Heart left ventricle (tissue), 16 donors: Measurements from ENCODE around the gene GPR156. TPM values are rescaled to one million over a fixed set of nuclear protein-coding genes. Genes with fewer than 3 reads are reported as not detected.
"Not testable (repeated sequence)": the region's sequence is repeated elsewhere in the genome, so short reads cannot be mapped to it uniquely, and the experiment has no call there.

Source experiments
- ATAC-seq, 4 donors: fragments of 200-7000 bp; cut with Tn5 transposase; one replicate each; pipeline ENCODE4 v1.9.1; 2020 to 2022; ENCODE audit warnings: moderate library complexity in 4 of 4, mild to moderate bottlenecking in 3 of 4, moderate number of reproducible peaks in 1 of 4
- DNase-seq, 5 donors: peaks; one replicate each; pipeline ENCODE4 v3.0.0-alpha.2; 2020
- H3K27ac ChIP-seq, 12 donors: fragments of 200-600 bp; sonication (generic) in 4 of 12; one replicate each; pipeline versions ENCODE4 v1.5.0 to v1.8.0; 2016 to 2022; ENCODE audit warnings: mild to moderate bottlenecking in 2 of 12
- H3K27me3 ChIP-seq, 9 donors: fragments of 200-600 bp; sonication (generic) in 2 of 9; one replicate each; pipeline versions ENCODE4 v1.5.1 to v1.8.0; 2016 to 2022; ENCODE audit warnings: mild to moderate bottlenecking in 3 of 9
- H3K36me3 ChIP-seq, 9 donors: fragments of 200-600 bp; sonication (generic) in 2 of 9; one replicate each; pipeline versions ENCODE4 v1.5.0 to v1.8.0; 2018 to 2022; ENCODE audit warnings: mild to moderate bottlenecking in 2 of 9
- H3K4me1 ChIP-seq, 12 donors: fragments of 200-600 bp; sonication (generic) in 4 of 12; one replicate each; pipeline versions ENCODE4 v1.5.0 to v1.8.0; 2016 to 2022; ENCODE audit warnings: mild to moderate bottlenecking in 3 of 12
- H3K4me3 ChIP-seq, 12 donors: fragments of 200-600 bp; sonication (generic) in 4 of 12; one replicate each; pipeline versions ENCODE4 v1.5.0 to v1.8.0; 2017 to 2022; ENCODE audit warnings: mild to moderate bottlenecking in 9 of 12, moderate library complexity in 4 of 12
- H3K9me3 ChIP-seq, 12 donors: fragments of 200-600 bp; sonication (generic) in 4 of 12; one replicate each; pipeline versions ENCODE4 v1.5.0 to v1.8.0; 2016 to 2022; ENCODE audit warnings: mild to moderate bottlenecking in 1 of 12
- POLR2A ChIP-seq, 2 donors: fragments of 450-650 bp; IDR thresholded peaks; one replicate each; pipeline ENCODE4 v1.6.1; 2017; ENCODE audit warnings: antibody characterized with exemption in 2 of 2, mild to moderate bottlenecking in 2 of 2, moderate library complexity in 2 of 2
- WGBS, 4 donors: extraction: QIAGEN DNeasy Blood & Tissue Kit in 2 of 4; methylation state at CpG; one replicate each; pipeline versions ENCODE4 v1.1.5 to v1.1.7; 2013 to 2018; 5-methylcytosine and 5-hydroxymethylcytosine counted together
- intact Hi-C, 10 donors: fragments of 100-400 bp; cut with DNase I; formaldehyde crosslinking; loops; one replicate each; pipeline versions ENCODE4 v1.11.1 to v1.14.2; 2022
- polyA plus RNA-seq, 2 donors: library from polyadenylated mRNA; stranded (reverse); fragments of 200-250 nt; gene quantifications; one replicate each; pipeline ENCODE4 v1.2.3, GENCODE V29; 2013
- total RNA-seq, 9 donors: library from RNA; depleted of rRNA in 2 of 9; stranded (reverse); fragments of >200 nt in 2 of 9; fragmentation: NEBNext Ultra II Directional in 3 of 9; extraction: Animal tissue kit (Norgen Biotek cat#: 25700) in 3 of 9; gene quantifications; one replicate each; pipeline versions ENCODE4 v1.1.0 to v1.2.4, GENCODE V29; 2016 to 2023
- TF ChIP-seq, protein P1 (sequence below), 12 donors: fragments of 200-600 bp; sonication (generic) in 4 of 12; IDR thresholded peaks; one replicate each; pipeline versions ENCODE4 v1.5.0 to v1.8.0; 2018 to 2022; ENCODE audit warnings: antibody characterized with exemption in 12 of 12, mild to moderate bottlenecking in 5 of 12
- donor health status: ischemic (EF 13 %, LVEDD 7.1; RV severe dilation, severe dysfunction).
- donor health status: healthy with polysubstance abuse.
- donor health status: DM: no; HTN: yes; CAD: no.
- donor health status: DM: no; HTN: no; CAD: no.
- donor health status: ischemic (EF 25% LVEDD 6.9; RV normal size, moderate dysfunction).
- donor health status: ischemic (EF 25% LVEDD 5.7; RV mildly dilated, moderate dysfunction).
- donor health status: healthy.
- donor health status: DM: yes; HTN: yes; CAD: no.
- donor health status: ischemic (EF 35%, LVEDD 5.7; RV mildly dilated, moderate dysfunction).
- donor health status: nonischemic (EF 11% LVEDD 7.7; RV severe dilation, severe dysfunction).
- donor health status: DM: yes; HTN: yes; CAD: no.
- donor health status: PGD.
- donor health status: ischemic (EF 29% LVEDD 5.4; RV normal size, mild dysfunction).
- donor health status: nonischemic (EF 23%, LVEDD 6.1; RV moderate dilation, normal function).

GPR156 gene
- total and polyA plus RNA-seq, 11 donors = 0.06 to 0.24 (median 0.12) TPM; not detected in 5

DNA sequence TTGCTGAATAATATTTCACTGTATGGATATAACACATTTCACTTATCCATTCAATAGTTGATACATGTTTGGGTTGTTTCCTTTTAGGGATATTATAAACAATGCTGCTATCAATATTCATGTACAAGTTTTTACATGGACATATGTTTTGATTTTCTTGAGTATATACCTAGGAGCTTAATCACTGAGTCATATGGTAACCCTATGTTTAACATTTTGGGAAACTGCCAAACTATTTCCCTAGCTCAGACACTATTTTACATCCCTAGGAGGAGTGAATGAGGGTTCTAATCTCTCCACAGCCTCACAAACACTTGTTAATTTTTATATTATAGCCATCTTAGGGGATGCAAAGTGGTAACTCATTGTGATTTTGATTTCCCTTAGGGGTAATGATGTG is 66.0 kb downstream of the GPR156 start:
- DNase-seq = no peak
- no peak for ATAC-seq

DNA sequence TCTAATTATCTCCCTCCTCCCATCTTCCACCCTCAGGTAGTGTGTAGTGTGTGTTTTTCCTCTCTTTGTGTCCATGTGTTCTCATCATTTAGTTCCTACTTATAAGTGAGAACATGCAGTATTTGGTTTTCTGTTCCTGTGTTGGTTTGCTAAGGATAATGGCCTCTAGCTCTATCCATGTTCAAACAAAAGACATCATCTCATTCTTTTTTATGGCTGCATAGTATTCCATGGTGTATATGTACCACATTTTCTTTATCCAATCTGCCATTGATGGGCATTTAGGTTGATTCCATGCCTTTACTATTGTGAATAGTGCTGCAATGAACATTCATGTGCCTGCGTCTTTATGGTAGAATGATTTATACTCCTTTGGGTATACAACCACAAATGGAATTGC is 68.4 kb downstream of the GPR156 start:
- ATAC-seq, H3K36me3 ChIP-seq, H3K4me3 ChIP-seq, H3K27ac ChIP-seq, H3K9me3 ChIP-seq, H3K4me1 ChIP-seq, DNase-seq, H3K27me3 ChIP-seq, intact Hi-C loops: not testable (repeated sequence)
- WGBS, 4 donors = 95 to 99% (median 97%) methylated on average over 1 of the region's 1 CpG

More for the DNA sequence above, 66.0 kb downstream of the GPR156 start:
- no peak overlapping the region for H3K27ac ChIP-seq
- H3K9me3 ChIP-seq = peaks cover 0 to 9% (median 0%) of the 10 kb centered on the region in 12 donors
- TF ChIP-seq, protein P1, sequence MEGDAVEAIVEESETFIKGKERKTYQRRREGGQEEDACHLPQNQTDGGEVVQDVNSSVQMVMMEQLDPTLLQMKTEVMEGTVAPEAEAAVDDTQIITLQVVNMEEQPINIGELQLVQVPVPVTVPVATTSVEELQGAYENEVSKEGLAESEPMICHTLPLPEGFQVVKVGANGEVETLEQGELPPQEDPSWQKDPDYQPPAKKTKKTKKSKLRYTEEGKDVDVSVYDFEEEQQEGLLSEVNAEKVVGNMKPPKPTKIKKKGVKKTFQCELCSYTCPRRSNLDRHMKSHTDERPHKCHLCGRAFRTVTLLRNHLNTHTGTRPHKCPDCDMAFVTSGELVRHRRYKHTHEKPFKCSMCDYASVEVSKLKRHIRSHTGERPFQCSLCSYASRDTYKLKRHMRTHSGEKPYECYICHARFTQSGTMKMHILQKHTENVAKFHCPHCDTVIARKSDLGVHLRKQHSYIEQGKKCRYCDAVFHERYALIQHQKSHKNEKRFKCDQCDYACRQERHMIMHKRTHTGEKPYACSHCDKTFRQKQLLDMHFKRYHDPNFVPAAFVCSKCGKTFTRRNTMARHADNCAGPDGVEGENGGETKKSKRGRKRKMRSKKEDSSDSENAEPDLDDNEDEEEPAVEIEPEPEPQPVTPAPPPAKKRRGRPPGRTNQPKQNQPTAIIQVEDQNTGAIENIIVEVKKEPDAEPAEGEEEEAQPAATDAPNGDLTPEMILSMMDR (IDR thresholded peaks at IDR 0.05) = no peak
- no peak for TF ChIP-seq POLR2A (IDR thresholded peaks at IDR 0.05)
- H3K4me1 ChIP-seq = no peaks in the 10 kb centered on the region
- intact Hi-C loops = no loop called here
- H3K4me3 ChIP-seq = no peak overlapping the region
- no peaks in the 10 kb centered on the region for H3K27me3 ChIP-seq
- H3K36me3 ChIP-seq = no peaks in the 10 kb centered on the region

DNA sequence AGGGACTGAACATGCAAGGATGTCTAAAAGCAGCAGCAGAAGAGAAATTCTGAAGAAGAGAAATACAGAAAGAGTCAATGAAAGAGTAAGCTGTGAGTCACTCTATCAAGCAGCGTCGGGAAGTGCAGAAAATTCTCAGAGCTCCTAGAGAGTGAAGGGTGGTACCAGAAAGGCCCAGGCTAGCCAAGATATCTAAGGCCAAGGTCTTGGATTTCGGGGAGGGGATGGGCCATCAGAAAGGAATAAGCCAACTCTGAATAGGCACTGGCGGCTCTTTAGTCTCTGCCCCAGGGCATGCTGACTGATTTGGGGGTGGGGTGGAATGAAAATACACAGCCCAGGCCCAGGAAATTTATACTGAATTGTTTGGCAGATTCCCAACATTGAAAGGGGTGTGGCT is 70.8 kb downstream of the GPR156 start:
- ATAC-seq = no peak

DNA sequence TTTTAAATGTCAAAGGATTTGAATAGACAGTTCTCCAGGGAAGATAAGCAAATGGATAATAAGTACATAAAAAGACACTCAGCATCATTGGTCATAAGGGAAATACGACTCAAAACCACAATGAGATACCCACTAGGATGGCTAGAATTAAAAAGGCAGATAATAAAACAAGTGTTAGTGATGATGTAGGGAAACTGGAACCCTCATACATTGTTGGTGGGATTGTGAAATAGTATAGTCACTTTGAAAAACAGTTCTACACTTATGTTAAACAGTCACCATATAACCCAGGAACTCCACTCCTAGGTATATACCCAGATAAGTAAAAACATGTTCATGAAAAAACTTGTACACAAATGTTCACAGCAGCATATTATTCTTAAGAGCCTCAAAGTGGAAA is 72.5 kb downstream of the GPR156 start:
- intact Hi-C loops = no loop called here
- Histone ChIP-seq H3K27me3 (no peaks in the 10 kb centered on the region), H3K4me3 (no peak overlapping the region), H3K4me1 (no peaks in the 10 kb centered on the region), H3K9me3 (peaks cover 0 to 9% (median 0%) of the 10 kb centered on the region in 12 donors), H3K36me3 (no peaks in the 10 kb centered on the region), H3K27ac (no peak overlapping the region)
- no peak for ATAC-seq
- DNase-seq = no peak
- WGBS, 4 donors = 82 to 89% (median 85%) methylated on average over 1 of the region's 1 CpG
- no peak for TF ChIP-seq POLR2A (IDR thresholded peaks at IDR 0.05)
- TF ChIP-seq, protein P1 (IDR thresholded peaks at IDR 0.05) = no peak

More for the DNA sequence above, 70.8 kb downstream of the GPR156 start:
- 65 to 71% (median 69%) methylated on average over 4 of the region's 4 CpGs for WGBS, 4 donors
- TF ChIP-seq POLR2A (IDR thresholded peaks at IDR 0.05) = no peak
- TF ChIP-seq, protein P1 (IDR thresholded peaks at IDR 0.05) = no peak
- H3K36me3 ChIP-seq = no peaks in the 10 kb centered on the region
- intact Hi-C loops = no loop called here
- H3K9me3 ChIP-seq = peaks cover 0 to 9% (median 0%) of the 10 kb centered on the region in 12 donors
- H3K4me3 ChIP-seq = no peak overlapping the region
- no peaks in the 10 kb centered on the region for H3K27me3 ChIP-seq
- DNase-seq = no peak
- no peaks in the 10 kb centered on the region for H3K4me1 ChIP-seq
- H3K27ac ChIP-seq = no peak overlapping the region

DNA sequence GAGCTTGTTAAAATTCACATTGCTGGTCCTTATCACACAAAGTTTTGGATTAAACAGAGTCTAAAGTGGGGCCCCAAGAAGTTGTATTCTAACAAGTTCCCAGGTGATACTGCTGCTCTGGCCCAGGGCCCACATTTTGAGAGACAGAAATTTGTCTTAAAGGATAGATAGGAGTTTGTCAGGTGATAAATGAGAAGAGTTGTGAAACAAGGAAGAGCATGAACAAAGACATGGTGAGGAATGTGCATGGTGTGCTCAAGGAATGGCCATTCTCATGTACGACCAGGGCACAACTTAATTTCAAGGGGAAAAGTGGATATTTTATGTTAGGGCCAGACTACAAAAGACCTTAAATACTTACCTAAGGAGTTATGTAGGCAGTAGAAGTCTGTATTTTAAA is 75.6 kb downstream of the GPR156 start:
- no peaks in the 10 kb centered on the region for H3K36me3 ChIP-seq
- peaks cover 0 to 3% (median 0%) of the 10 kb centered on the region in 12 donors for H3K9me3 ChIP-seq
- ATAC-seq (no peak), DNase-seq (no peak)
- intact Hi-C loops = no loop called here
- no peaks in the 10 kb centered on the region for H3K27me3 ChIP-seq
- WGBS, 4 donors = 63 to 73% (median 72%) methylated on average over 1 of the region's 1 CpG
- H3K4me1 ChIP-seq = no peaks in the 10 kb centered on the region
- H3K4me3 ChIP-seq = no peak overlapping the region
- TF ChIP-seq, protein P1 (IDR thresholded peaks at IDR 0.05) = no peak
- no peak for TF ChIP-seq POLR2A (IDR thresholded peaks at IDR 0.05)
- H3K27ac ChIP-seq = no peak overlapping the region
